ENCODE measurements around the gene IFI27L2.

Gene IFI27L2

GRCh38 chr14:94100847-94101246 lies 28.6 kb downstream of the IFI27L2 start:
- peak in 1 of 14 donors; percentile 59 for DNase-seq

GRCh38 chr14:94099006-94099405 lies 30.4 kb downstream of the IFI27L2 start:
- no peak for DNase-seq

- no peak for DNase-seq
Observed at GRCh38 chr14:94098326-94098992, 30.9 kb downstream of the IFI27L2 start.

- DNase-seq = no peak
Observed at GRCh38 chr14:94097091-94097490, 32.3 kb downstream of the IFI27L2 start.

- no peak for DNase-seq
Observed at GRCh38 chr14:94093418-94093817, 36.0 kb downstream of the IFI27L2 start.

- DNase-seq = no peak
Observed at GRCh38 chr14:94089479-94089878, 39.9 kb downstream of the IFI27L2 start.

GRCh38 chr14:94088516-94088915 lies 40.9 kb downstream of the IFI27L2 start:
- DNase-seq = no peak

- DNase-seq = no peak
Observed at GRCh38 chr14:94087891-94088290, 41.5 kb downstream of the IFI27L2 start.

- DNase-seq = no peak
Observed at GRCh38 chr14:94081386-94081820, 48.0 kb downstream of the IFI27L2 start.

- DNase-seq = peak; percentile 28 to 94 (median 87)
Observed at GRCh38 chr14:94080621-94081385, 48.6 kb downstream of the IFI27L2 start, which contains the start of the genes DDX24 and IFI27L1. Gene DDX24 (minus strand): TSS chr14:94081202. CDS start chr14:94079742, 1,460 bp downstream. Gene IFI27L1 (plus strand): TSS chr14:94081310. CDS start chr14:94096938, 15,628 bp downstream.

GRCh38 chr14:94079891-94080620 lies 49.3 kb downstream of the IFI27L2 start:
- DNase-seq = no peak

GRCh38 chr14:94077823-94078222 lies 51.6 kb downstream of the IFI27L2 start:
- no peak for DNase-seq
